Right hindlimb (tissue), 1 donor: ENCODE results near the gene ZNF462.

Experiments used
- DNase-seq: peaks from one replicate; pipeline ENCODE4 v3.0.0-alpha.2; 2018

ZNF462 gene

GRCh38 chr9:106864373-106865143, 1.6 kb downstream of the ZNF462 start:
- peak; percentile 42 for DNase-seq

- no peak for DNase-seq
Measured at GRCh38 chr9:106866243-106866642, 3.3 kb downstream of the ZNF462 start.

- DNase-seq, result no peak
Measured at GRCh38 chr9:106867286-106867685, 4.3 kb downstream of the ZNF462 start.

GRCh38 chr9:106868087-106868486, 5.1 kb downstream of the ZNF462 start:
- no peak for DNase-seq

GRCh38 chr9:106868565-106868964, 5.6 kb downstream of the ZNF462 start:
- no peak for DNase-seq

GRCh38 chr9:106869028-106869427, 6.1 kb downstream of the ZNF462 start:
- DNase-seq, result no peak

GRCh38 chr9:106869458-106869857, 6.5 kb downstream of the ZNF462 start:
- no peak for DNase-seq

GRCh38 chr9:106872641-106873040, 9.7 kb downstream of the ZNF462 start:
- no peak for DNase-seq

- DNase-seq, result no peak
Measured at GRCh38 chr9:106874031-106874430, 11.1 kb downstream of the ZNF462 start.

- no peak for DNase-seq
Measured at GRCh38 chr9:106874652-106875051, 11.7 kb downstream of the ZNF462 start.

GRCh38 chr9:106875529-106875928, 12.6 kb downstream of the ZNF462 start:
- DNase-seq, result no peak

GRCh38 chr9:106877345-106877744, 14.4 kb downstream of the ZNF462 start:
- no peak for DNase-seq

GRCh38 chr9:106878081-106878837, 15.3 kb downstream of the ZNF462 start:
- DNase-seq, result no peak

- peak; percentile 85 for DNase-seq
Measured at GRCh38 chr9:106878934-106879333, 16.0 kb downstream of the ZNF462 start.

GRCh38 chr9:106879439-106879882, 16.5 kb downstream of the ZNF462 start:
- DNase-seq, result no peak

- DNase-seq, result no peak
Measured at GRCh38 chr9:106880081-106880480, 17.1 kb downstream of the ZNF462 start.

- DNase-seq, result no peak
Measured at GRCh38 chr9:106880863-106881262, 17.9 kb downstream of the ZNF462 start.

- DNase-seq, result no peak
Measured at GRCh38 chr9:106883030-106883429, 20.1 kb downstream of the ZNF462 start.

GRCh38 chr9:106883626-106884190, 20.7 kb downstream of the ZNF462 start:
- no peak for DNase-seq

- no peak for DNase-seq
Measured at GRCh38 chr9:106885451-106885850, 22.5 kb downstream of the ZNF462 start.

- no peak for DNase-seq
Measured at GRCh38 chr9:106886111-106887046, 23.4 kb downstream of the ZNF462 start.

GRCh38 chr9:106887066-106887465, 24.1 kb downstream of the ZNF462 start:
- DNase-seq, result no peak
